ENCODE data around the gene SLC31A2.
"Not testable (repeated sequence)": the region's sequence is repeated elsewhere in the genome, so short reads cannot be mapped to it uniquely, and the experiment has no call there.

SLC31A2 gene

GRCh38 chr9:113143432-113144227 lies 7.2 kb upstream of the SLC31A2 start:
- no peak for DNase-seq (ENCODE audit: low read depth in 2 of 2)
- no peak for TF ChIP-seq CTCF (IDR thresholded peaks at IDR 0.05; ENCODE audit: low read depth, low read length)
- H3K4me3 ChIP-seq (replicated peaks in 1 of 2; ENCODE audit: low read depth in 2 of 2, low read length in 2 of 2), result no peak overlapping the region

DNA sequence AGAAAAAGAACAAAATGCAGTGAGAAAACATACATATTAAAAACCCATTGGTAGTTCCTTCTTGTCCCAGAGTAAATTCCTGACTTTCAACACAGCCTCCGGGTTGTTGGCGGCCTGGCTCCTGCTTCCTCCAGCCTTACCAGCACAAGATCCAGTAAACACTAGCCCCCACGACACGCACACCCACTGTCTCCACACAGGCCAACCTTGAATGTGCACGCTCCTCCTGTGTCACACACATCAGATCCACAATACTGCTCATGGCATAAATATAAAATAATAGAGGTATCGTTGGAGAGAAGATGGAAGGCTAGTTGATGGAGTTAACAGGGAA lies 2.5 kb upstream of the SLC31A2 start:
- no peak for TF ChIP-seq CTCF (IDR thresholded peaks at IDR 0.05; ENCODE audit: low read depth, low read length)
- no peak overlapping the region for H3K4me3 ChIP-seq (replicated peaks in 1 of 2; ENCODE audit: low read depth in 2 of 2, low read length in 2 of 2)

GRCh38 chr9:113148781-113149510 lies 1.9 kb upstream of the SLC31A2 start:
- no peak for DNase-seq (ENCODE audit: low read depth in 2 of 2)
- H3K4me3 ChIP-seq (replicated peaks in 1 of 2; ENCODE audit: low read depth in 2 of 2, low read length in 2 of 2), result no peak overlapping the region
- no peak for TF ChIP-seq CTCF (IDR thresholded peaks at IDR 0.05; ENCODE audit: low read depth, low read length)

More for the DNA sequence above, 2.5 kb upstream of the SLC31A2 start:
- no peak for DNase-seq (ENCODE audit: low read depth in 2 of 2)

- not testable (repeated sequence) for DNase-seq (ENCODE audit: low read depth in 2 of 2)
These were observed 1.2 kb upstream of the SLC31A2 start for GRCh38 chr9:113149561-113149960.

GRCh38 chr9:113151696-113152630 lies 1.2 kb downstream of the SLC31A2 start:
- H3K4me3 ChIP-seq (replicated peaks in 1 of 2; ENCODE audit: low read depth in 2 of 2, low read length in 2 of 2), result peak overlapping the region; percentile 92 to 95
- DNase-seq (ENCODE audit: low read depth in 2 of 2), result no peak
- TF ChIP-seq CTCF (IDR thresholded peaks at IDR 0.05; ENCODE audit: low read depth, low read length), result no peak

More at GRCh38 chr9:113149561-113149960, 1.2 kb upstream of the SLC31A2 start:
- not testable (repeated sequence) for H3K4me3 ChIP-seq (replicated peaks in 1 of 2; ENCODE audit: low read depth in 2 of 2, low read length in 2 of 2)

DNA sequence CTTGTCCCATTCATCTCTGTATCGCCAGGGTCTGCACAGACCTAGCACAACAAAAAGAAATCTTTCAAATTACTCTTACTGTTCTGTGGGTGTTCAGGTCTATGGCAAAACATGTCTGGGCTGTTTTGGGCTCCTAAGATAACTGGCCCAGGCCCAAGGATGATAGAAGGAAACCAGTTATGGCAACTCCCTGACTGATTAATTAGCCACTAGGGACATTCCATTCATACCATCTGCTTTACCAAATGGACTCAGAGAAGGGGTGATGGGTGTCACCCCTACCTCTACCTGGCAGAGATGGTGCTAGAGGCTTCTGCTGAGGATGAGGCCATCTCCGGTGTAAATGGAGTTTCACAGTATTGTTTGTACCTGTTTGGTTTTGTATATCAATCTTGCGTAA lies 1.9 kb downstream of the SLC31A2 start:
- H3K4me3 ChIP-seq (replicated peaks in 1 of 2; ENCODE audit: low read depth in 2 of 2, low read length in 2 of 2), result no peak overlapping the region
- TF ChIP-seq CTCF (IDR thresholded peaks at IDR 0.05; ENCODE audit: low read depth, low read length), result no peak
- peak in 1 of 2 donors; percentile 41 for DNase-seq (ENCODE audit: low read depth in 2 of 2)

All from cardiac fibroblast (primary cell).